HS-5 (cell line): ENCODE results near the gene ACYP2.
"Not testable (repeated sequence)": the region's sequence is repeated elsewhere in the genome, so short reads cannot be mapped to it uniquely, and the experiment has no call there.

Source experiments
- DNase-seq: peaks from one replicate; pipeline ENCODE4 v3.0.0-alpha.2; 2012; ENCODE audit warnings: low read depth

ACYP2 gene

GRCh38 chr2:54115284-54116137 is at the start of gene ACYP2:
TSS of gene ACYP2 (plus strand) at chr2:54115615.
- peak; percentile 85 for DNase-seq

DNA sequence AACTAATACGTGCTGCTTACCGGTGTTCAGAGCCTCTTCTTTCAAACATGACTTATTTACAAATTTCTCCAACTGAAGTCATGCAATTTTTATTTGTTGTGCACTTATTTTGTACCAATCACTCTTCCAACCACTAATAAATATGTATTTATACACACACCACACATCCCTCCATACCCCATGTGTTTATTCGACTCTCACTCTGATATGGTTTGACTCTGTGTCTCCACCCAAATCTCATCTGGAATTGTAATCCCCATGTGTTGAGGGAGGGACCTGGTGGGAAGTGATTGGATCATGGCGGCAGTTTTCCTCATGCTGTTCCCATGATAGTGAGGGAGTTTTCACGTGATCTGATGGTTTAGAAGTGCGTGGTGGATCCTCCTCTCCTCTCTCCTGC is 49.5 kb upstream of the ACYP2 start:
- no peak for DNase-seq

DNA sequence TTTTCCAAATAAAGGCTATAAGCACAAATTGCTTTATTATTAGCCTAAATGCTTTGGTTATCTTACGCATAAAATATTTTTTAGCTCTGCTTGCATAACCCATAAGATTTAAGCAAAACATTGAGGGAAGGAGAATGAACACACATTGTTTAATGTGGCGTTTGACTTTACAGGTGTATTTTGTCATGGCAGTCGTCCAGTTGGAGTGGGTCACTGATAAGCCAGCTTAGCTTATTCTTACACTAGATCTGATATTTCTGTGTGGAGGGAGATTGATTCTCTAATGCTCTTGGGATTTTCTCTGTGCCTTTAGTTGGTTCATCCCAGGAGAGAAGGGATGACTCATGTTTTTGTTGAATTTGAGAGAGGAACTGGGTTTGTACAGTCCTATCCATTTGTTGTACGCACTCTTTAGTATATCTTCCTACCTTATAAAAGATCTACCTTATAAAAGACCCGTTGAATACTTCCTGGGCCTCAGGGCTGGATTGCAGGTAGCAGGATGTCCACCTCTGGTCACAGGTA is 47.5 kb upstream of the ACYP2 start:
- DNase-seq, result no peak

DNA sequence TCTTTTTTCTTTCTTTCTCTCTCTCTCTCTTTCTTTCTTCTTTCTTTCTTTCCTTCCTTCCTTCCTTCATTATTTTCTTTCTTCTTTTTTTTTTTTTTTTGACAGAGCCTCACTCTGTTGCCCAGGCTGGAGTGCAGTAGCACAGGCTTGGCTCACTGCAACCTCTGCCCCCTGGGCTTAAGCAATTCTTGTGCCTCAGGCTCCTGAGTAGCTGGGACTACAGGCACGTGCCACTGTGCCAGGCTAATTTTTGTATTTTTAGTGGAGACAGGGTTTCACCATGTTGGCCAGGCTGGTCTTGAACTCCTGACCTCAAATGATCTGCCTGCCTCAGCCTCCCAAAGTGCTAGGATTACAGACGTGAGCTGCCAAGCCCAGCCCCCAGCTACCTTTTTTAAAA is 42.9 kb upstream of the ACYP2 start:
- DNase-seq, result not testable (repeated sequence)

- peak; percentile 38 for DNase-seq
Measured at GRCh38 chr2:54073796-54074195, 41.6 kb upstream of the ACYP2 start.

DNA sequence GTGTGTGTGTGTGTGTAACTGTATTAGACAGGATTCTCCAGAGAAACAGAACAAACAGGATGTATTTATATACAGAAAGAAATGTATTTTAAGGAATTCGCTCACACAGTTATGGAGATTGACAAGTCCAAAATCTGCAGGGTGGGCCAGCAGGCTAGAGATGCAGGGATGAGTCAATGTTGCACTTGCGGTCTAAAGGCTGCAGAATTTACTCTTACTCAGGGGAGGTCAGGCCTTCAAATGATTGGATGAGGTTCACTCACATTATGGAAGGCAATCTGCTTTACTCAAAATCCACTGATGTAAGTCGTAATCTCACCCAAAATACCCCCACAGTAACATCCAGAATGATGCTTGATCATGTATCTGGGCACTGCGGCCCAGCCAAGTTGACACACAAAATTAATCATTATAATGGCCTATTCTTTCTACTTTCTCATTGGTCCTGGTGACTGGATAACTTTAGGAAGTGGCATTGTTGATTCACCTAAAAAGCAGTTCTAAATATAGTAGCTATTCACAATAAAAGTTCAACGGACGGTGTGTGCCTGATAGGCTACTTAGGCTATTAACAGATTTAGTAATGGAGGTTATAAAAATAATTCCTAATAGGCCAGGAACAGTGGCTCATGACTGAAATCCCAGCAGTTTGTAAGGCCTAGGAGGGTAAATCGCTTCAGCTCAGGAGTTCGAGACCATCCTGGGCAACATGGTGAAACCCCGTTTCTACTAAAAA is 40.6 kb upstream of the ACYP2 start:
- no peak for DNase-seq

DNA sequence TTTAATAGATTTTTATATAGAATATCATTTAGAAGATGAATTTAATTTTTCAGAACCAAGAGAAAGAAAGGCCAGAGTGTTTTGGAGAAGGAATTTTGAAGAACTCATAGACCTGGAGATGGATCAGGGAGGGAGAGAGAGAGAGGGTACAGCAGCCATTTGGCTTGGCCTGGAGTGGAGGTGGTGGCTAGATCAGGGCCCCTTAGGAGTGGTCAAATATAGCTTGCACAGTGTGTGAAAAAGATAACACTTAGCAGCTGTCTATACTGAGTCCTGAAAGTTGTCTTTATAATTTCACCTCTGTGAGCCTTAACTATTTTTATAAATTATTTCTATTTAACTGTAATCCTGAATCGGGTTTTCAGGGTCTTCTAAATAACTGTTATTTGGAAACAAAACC is 38.8 kb upstream of the ACYP2 start:
- no peak for DNase-seq

GRCh38 chr2:54077088-54077900 is 38.1 kb upstream of the ACYP2 start:
- no peak for DNase-seq

- no peak for DNase-seq
Measured at GRCh38 chr2:54079331-54079730, 36.1 kb upstream of the ACYP2 start.

- no peak for DNase-seq
Measured at GRCh38 chr2:54081574-54081973, 33.8 kb upstream of the ACYP2 start.

- DNase-seq, result no peak
Measured at GRCh38 chr2:54083021-54083420, 32.4 kb upstream of the ACYP2 start.

- no peak for DNase-seq
Measured at GRCh38 chr2:54083445-54083844, 32.0 kb upstream of the ACYP2 start.

DNA sequence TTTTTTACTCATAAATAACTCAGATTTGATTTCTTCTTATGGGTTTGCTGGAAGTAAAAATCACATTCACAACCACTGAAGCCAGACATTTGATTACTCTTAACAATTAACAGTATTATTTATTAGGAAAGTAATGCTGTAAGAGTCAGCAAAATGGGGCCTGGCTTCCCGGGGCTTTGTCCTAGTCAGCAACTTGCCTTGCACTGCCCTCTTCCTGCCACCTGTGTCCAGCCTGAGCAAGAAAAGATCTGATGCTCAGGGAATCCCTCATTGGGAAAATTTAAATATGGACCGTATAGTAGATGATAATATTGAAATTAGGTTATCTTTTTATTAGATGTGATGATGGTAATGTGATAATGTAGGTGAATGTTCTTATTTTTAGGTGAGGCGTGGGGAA is 30.8 kb upstream of the ACYP2 start:
- no peak for DNase-seq

GRCh38 chr2:54085069-54085468 is 30.3 kb upstream of the ACYP2 start:
- DNase-seq, result no peak

GRCh38 chr2:54086157-54086556 is 29.3 kb upstream of the ACYP2 start:
- no peak for DNase-seq

- DNase-seq, result no peak
Measured at GRCh38 chr2:54088191-54088634, 27.2 kb upstream of the ACYP2 start.

GRCh38 chr2:54088719-54089118 is 26.7 kb upstream of the ACYP2 start:
- no peak for DNase-seq

- no peak for DNase-seq
Measured at GRCh38 chr2:54090521-54091117, 24.8 kb upstream of the ACYP2 start.

GRCh38 chr2:54092940-54093339 is 22.5 kb upstream of the ACYP2 start:
- no peak for DNase-seq

GRCh38 chr2:54095406-54095805 is 20.0 kb upstream of the ACYP2 start:
- not testable (repeated sequence) for DNase-seq

- not testable (repeated sequence) for DNase-seq
Measured at GRCh38 chr2:54096141-54096540, 19.3 kb upstream of the ACYP2 start.

DNA sequence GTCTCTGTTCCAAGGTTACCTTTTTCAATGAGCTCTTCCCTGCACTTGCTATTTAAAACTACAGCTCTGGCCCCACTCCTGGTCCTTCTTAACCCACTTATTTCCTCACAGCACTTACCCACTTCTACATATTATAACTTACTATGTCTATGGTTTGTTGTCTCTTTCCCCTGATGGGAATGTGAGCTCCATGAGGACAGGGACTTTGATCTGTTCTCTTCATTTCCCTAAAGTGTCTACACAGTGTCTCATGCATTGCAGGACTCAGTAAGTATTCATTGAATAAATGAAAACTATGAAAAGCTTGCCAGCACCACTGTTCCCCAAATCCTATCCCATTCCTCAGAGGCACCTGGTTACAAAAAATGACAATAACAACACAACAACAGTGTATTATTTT is 18.3 kb upstream of the ACYP2 start:
- no peak for DNase-seq
